ENCODE data around the gene CCDC74A. TPM values are rescaled to one million over a fixed set of nuclear protein-coding genes. Genes with fewer than 3 reads are reported as not detected.
"Not testable (repeated sequence)": the region's sequence is repeated elsewhere in the genome, so short reads cannot be mapped to it uniquely, and the experiment has no call there.

The CCDC74A gene
- total RNA-seq, 1 experiment from 2014 or later, result 1.2 TPM

DNA sequence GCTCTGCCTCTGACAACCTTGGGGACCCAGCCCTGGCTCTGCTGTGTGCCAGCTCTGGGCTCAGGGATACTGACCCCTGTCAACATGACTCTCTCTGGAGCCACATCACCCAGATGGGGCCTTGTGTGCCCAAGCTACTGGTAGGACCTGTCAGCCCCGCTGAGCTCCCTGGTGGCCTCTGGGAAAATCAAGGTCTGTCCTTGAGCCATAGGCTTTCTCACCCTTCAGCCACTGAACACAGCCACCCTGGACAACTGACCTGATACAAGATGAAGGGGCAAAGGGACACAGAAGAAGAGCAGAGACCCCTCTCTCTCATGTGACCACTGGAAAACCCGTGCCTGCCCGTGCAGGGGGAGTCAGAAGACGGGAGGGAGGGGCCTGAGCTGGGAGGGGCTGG, 7.8 kb downstream of the CCDC74A start:
- H3K4me3 Mint-ChIP-seq (ENCODE audit: low read depth, unreplicated experiment), result no peak overlapping the region
- no peaks in the 10 kb centered on the region for H3K27me3 Mint-ChIP-seq (ENCODE audit: unreplicated experiment)
- DNase-seq, result no peak
- peaks cover 10% of the 10 kb centered on the region for H3K4me1 Mint-ChIP-seq (ENCODE audit: low read depth, unreplicated experiment)
- H3K27ac Mint-ChIP-seq (ENCODE audit: unreplicated experiment), result no peak overlapping the region
- no peaks in the 10 kb centered on the region for H3K36me3 Mint-ChIP-seq (ENCODE audit: insufficient read depth, unreplicated experiment)
- BruUV-seq (replicated peaks), result no TSS peak
- intact Hi-C loops (cut with micrococcal nuclease; ENCODE audit: unreplicated experiment), result no loop called here
- no peaks in the 10 kb centered on the region for H3K9me3 Mint-ChIP-seq (ENCODE audit: low read depth, unreplicated experiment)
- CTCF ChIA-PET, result interaction anchor here (0.9 kb wide), 1 partner anchor 43 kb away, joined by 3 read pairs; no protein-coding TSS in a partner anchor
- TF ChIP-seq, protein P1, sequence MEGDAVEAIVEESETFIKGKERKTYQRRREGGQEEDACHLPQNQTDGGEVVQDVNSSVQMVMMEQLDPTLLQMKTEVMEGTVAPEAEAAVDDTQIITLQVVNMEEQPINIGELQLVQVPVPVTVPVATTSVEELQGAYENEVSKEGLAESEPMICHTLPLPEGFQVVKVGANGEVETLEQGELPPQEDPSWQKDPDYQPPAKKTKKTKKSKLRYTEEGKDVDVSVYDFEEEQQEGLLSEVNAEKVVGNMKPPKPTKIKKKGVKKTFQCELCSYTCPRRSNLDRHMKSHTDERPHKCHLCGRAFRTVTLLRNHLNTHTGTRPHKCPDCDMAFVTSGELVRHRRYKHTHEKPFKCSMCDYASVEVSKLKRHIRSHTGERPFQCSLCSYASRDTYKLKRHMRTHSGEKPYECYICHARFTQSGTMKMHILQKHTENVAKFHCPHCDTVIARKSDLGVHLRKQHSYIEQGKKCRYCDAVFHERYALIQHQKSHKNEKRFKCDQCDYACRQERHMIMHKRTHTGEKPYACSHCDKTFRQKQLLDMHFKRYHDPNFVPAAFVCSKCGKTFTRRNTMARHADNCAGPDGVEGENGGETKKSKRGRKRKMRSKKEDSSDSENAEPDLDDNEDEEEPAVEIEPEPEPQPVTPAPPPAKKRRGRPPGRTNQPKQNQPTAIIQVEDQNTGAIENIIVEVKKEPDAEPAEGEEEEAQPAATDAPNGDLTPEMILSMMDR (IDR thresholded peaks at IDR 0.05; ENCODE audit: unreplicated experiment), result no peak

DNA sequence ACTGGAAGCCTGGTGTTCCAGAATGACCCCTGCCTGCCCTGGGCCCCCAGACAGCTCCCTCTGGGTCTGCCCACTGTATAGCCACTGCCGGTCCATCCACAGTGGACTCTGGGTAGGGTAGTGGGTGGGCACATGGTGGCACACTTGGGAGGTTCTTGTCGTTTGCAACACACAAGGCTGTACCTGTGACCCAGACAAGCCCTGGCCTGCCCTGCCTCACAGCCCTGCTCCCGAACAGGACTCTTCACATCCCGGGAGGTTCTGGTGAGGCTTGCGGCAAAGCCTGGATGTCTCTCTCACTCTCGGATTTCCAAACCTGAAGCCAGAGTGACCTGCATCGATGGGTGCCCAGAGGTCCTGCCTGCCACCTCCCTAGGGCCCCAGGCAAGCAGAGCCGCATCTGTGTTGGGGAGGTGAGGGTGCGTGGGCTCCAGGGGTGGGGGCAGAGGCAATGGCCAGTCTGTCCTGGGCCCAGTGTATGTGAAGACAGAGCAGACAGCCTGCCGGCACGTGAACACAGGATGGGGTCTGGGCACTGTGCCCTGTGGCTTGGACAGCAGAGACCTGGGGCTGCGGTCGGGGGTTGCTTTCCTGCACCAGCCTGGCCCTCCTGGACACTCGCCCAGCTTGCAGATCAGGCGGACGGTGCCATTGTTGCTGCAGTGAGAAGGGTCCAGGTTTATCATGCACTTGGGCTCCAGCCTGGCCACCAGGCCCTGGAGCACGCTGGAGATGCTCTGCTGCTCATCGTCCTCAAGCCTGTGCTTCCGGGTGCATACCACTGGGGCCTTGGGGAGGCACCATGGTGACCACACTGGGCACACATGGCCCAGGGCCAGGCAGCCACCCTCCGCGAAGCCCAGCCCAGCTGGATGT, 8.5 kb downstream of the CCDC74A start:
- intact Hi-C loops (cut with micrococcal nuclease; ENCODE audit: unreplicated experiment); DNase-seq; H3K27ac Mint-ChIP-seq (ENCODE audit: unreplicated experiment): not testable (repeated sequence)

DNA sequence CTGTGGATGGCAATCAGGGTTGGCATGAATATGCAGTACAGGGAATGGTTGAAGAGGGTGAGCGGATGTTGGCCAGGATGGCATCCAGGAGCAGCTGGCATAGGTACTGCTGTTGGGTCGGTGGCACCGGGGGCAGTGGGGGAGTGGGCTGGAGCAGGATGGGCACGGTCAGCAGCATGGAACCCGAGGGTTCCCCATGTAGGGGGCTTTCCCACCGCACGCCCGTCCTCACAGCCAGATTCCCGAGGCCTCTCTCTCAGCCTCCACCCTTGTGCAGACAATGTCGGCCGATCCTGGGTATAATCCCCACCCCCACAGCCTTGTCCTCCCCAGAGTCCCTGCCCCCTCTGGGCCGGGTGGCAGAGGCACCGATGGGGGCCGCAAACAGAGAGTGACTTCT, 9.2 kb downstream of the CCDC74A start:
- H3K4me3 Mint-ChIP-seq (ENCODE audit: low read depth, unreplicated experiment); intact Hi-C loops (cut with micrococcal nuclease; ENCODE audit: unreplicated experiment); BruUV-seq (replicated peaks); DNase-seq; H3K36me3 Mint-ChIP-seq (ENCODE audit: insufficient read depth, unreplicated experiment); H3K9me3 Mint-ChIP-seq (ENCODE audit: low read depth, unreplicated experiment); H3K4me1 Mint-ChIP-seq (ENCODE audit: low read depth, unreplicated experiment); H3K27ac Mint-ChIP-seq (ENCODE audit: unreplicated experiment); CTCF ChIA-PET; H3K27me3 Mint-ChIP-seq (ENCODE audit: unreplicated experiment): not testable (repeated sequence)

More for the DNA sequence above, 8.5 kb downstream of the CCDC74A start:
- H3K4me1 Mint-ChIP-seq (ENCODE audit: low read depth, unreplicated experiment); H3K27me3 Mint-ChIP-seq (ENCODE audit: unreplicated experiment); H3K9me3 Mint-ChIP-seq (ENCODE audit: low read depth, unreplicated experiment); H3K36me3 Mint-ChIP-seq (ENCODE audit: insufficient read depth, unreplicated experiment); H3K4me3 Mint-ChIP-seq (ENCODE audit: low read depth, unreplicated experiment); BruUV-seq (replicated peaks): not testable (repeated sequence)
- CTCF ChIA-PET, result interaction anchor here (0.9 kb wide), 1 partner anchor 43 kb away, joined by 3 read pairs; no protein-coding TSS in a partner anchor

DNA sequence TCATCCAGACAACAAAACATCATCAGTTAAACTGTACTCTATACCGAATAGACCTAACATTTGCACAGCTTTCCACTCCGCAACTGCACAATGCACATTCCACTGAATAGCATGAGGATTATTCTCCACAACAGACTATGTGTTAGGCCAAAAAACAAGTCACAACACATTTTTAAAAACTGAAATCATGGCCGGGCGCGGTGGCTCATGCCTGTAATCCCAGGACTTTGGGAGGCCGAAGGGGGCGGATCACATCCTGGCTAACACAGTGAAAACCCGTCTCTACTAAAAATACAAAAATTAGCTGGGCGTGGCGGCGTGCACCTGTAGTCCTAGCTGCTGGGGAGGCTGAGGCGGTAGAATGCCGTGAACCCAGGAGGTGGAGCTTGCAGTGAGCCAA, 11.2 kb downstream of the CCDC74A start:
- DNase-seq; H3K4me1 Mint-ChIP-seq (ENCODE audit: low read depth, unreplicated experiment); BruUV-seq (replicated peaks); intact Hi-C loops (cut with micrococcal nuclease; ENCODE audit: unreplicated experiment); CTCF ChIA-PET; H3K27ac Mint-ChIP-seq (ENCODE audit: unreplicated experiment); H3K4me3 Mint-ChIP-seq (ENCODE audit: low read depth, unreplicated experiment); H3K36me3 Mint-ChIP-seq (ENCODE audit: insufficient read depth, unreplicated experiment); H3K9me3 Mint-ChIP-seq (ENCODE audit: low read depth, unreplicated experiment): not testable (repeated sequence)
- peaks cover 26% of the 10 kb centered on the region for H3K27me3 Mint-ChIP-seq (ENCODE audit: unreplicated experiment)

DNA sequence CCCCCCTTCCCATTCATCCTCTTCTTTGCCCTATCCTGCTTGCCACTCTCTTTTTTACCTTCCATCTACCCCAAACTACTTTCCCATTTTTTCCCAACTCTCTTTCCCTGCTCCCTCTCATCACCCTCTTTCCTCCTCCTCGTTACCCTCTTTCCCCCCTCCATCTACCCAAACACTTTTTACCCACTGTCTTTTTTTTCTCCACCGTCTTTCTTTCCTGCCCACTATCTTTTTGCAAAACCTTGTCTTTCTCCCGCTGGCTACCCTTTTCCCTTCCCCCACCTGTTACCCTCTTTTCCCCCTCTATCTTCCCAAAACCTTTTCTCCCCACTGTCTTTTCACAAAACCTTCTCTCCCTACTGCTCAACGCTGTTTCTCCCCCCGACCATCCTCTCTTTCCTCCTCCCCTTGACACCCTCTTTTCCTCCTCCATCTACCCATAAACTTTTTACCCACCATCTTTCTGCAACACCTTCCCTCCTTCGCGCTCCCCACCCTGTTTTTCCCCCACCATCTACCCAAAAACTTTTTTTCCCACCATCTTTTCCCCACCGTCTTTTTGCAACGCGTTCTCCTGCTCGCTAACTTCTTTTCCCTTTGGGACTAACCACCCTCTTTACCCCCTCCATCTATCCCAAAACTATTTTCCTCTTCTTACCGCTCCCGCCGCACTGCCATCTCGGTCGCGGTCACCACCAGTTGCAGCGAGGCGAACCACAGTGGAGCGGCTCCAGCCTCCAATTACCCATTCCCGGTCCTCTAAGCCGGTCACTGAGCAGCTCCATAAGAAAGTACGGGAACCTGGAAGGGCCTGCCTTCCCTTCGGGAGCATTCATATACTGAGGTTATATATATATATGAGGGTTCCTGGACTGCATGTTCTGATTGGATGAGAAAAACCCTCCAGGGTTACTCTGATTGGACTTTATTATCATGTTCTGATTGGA, 15.0 kb downstream of the CCDC74A start:
- peaks cover 10% of the 10 kb centered on the region for H3K4me1 Mint-ChIP-seq (ENCODE audit: low read depth, unreplicated experiment)
- TF ChIP-seq, protein P1 (IDR thresholded peaks at IDR 0.05; ENCODE audit: unreplicated experiment), result no peak
- CTCF ChIA-PET, result no interaction called here
- intact Hi-C loops (cut with micrococcal nuclease; ENCODE audit: unreplicated experiment), result no loop called here
- H3K4me3 Mint-ChIP-seq (ENCODE audit: low read depth, unreplicated experiment), result no peak overlapping the region
- no peaks in the 10 kb centered on the region for H3K9me3 Mint-ChIP-seq (ENCODE audit: low read depth, unreplicated experiment)
- no peaks in the 10 kb centered on the region for H3K36me3 Mint-ChIP-seq (ENCODE audit: insufficient read depth, unreplicated experiment)
- DNase-seq, result no peak
- no TSS peak for BruUV-seq (replicated peaks)
- peaks cover 27% of the 10 kb centered on the region for H3K27me3 Mint-ChIP-seq (ENCODE audit: unreplicated experiment)
- H3K27ac Mint-ChIP-seq (ENCODE audit: unreplicated experiment), result no peak overlapping the region

Data from Calu3 (cell line).